Activated naive CD4-positive, alpha-beta T cell treated with anti-CD3 and anti-CD28 coated beads, Interleukin-2, amount 50 U/mL, for 24 hours (primary cell): ENCODE results near the gene FNIP2.
"Not testable (repeated sequence)": the region's sequence is repeated elsewhere in the genome, so short reads cannot be mapped to it uniquely, and the experiment has no call there.

ENCODE experiments used
- H3K27ac Mint-ChIP-seq: one replicate; pipeline ENCODE4 v1.8.0; 2021; ENCODE audit warnings: mild to moderate bottlenecking, mixed read lengths
- H3K27me3 Mint-ChIP-seq: one replicate; pipeline ENCODE4 v1.8.0; 2021; ENCODE audit warnings: mixed read lengths
- H3K36me3 Mint-ChIP-seq: one replicate; pipeline ENCODE4 v1.8.0; 2021; ENCODE audit warnings: mixed read lengths
- H3K4me1 Mint-ChIP-seq: one replicate; pipeline ENCODE4 v1.8.0; 2021; ENCODE audit warnings: mixed read lengths
- H3K4me3 Mint-ChIP-seq: one replicate; pipeline ENCODE4 v1.8.0; 2021; ENCODE audit warnings: mild to moderate bottlenecking, mixed read lengths
- H3K9me3 Mint-ChIP-seq: one replicate; pipeline ENCODE4 v1.8.0; 2021; ENCODE audit warnings: mixed read lengths

Gene FNIP2

DNA sequence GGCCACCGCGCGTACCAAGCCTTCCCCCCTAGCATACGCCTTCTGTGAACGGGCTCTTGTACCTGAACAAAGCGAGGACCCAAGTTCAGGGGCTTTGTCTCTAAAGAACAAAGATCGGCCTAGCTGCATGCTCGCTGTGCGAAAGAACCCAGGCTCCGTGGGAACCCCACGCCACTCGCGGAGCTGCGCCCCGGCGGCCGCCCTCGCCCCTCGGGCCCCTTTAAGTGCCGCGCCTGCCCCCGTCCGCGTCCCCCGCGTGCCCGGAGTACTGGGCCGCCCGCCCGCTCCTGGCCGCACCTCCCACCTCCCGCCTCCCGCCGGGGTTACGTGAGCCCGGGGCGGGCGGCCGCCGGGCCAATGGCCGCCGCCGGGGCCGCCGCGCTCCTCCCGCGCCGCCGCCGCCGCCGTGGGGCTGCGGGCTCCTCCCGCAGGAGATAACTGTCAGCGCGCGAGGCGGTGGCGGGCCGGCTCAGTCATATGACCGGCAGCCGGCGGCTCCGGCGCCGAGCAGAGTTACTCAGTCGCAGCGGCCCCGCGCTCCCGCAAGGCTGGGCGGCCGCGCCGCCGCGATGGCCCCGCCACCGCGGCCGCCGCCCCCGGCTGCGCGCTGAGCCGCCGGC lies at the start of gene FNIP2:
FNIP2 (plus strand) TSS at position 472 of the 620 bp plus-strand sequence. CDS start 187 bp downstream, outside the sequence.
- no peaks in the 10 kb centered on the region for H3K36me3 Mint-ChIP-seq
- H3K4me3 Mint-ChIP-seq = peak within 1 kb of the TSS; percentile 99
- no peaks in the 10 kb centered on the region for H3K27me3 Mint-ChIP-seq
- H3K27ac Mint-ChIP-seq = peak within 1 kb of the TSS; percentile 95
- H3K4me1 Mint-ChIP-seq = peaks cover 52% of the 10 kb centered on the region
- H3K9me3 Mint-ChIP-seq = no peaks in the 10 kb centered on the region

DNA sequence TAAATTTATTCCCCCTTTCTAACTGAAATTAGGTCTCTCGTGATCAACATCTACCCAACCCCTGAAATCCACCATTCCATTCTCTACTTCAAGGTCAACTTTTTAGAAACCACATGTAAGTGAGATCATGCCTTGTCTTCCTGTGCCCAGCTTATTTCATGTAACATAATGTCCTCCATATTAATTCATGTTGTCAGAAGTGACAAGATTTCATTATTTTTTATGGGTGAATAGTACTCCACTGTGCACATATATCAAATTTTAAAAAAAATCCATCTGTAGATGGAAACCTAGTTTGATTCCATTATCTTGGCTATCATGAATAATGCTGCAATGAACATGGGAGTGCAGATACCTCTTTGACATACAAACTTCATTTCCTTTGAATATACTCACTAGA lies 47.1 kb upstream of the FNIP2 start:
- H3K36me3 Mint-ChIP-seq = peaks cover 21% of the 10 kb centered on the region
- peak overlapping the region; percentile 77 for H3K27ac Mint-ChIP-seq
- no peaks in the 10 kb centered on the region for H3K9me3 Mint-ChIP-seq
- H3K27me3 Mint-ChIP-seq = no peaks in the 10 kb centered on the region
- peaks cover 49% of the 10 kb centered on the region for H3K4me1 Mint-ChIP-seq
- peak overlapping the region; percentile 98 for H3K4me3 Mint-ChIP-seq

DNA sequence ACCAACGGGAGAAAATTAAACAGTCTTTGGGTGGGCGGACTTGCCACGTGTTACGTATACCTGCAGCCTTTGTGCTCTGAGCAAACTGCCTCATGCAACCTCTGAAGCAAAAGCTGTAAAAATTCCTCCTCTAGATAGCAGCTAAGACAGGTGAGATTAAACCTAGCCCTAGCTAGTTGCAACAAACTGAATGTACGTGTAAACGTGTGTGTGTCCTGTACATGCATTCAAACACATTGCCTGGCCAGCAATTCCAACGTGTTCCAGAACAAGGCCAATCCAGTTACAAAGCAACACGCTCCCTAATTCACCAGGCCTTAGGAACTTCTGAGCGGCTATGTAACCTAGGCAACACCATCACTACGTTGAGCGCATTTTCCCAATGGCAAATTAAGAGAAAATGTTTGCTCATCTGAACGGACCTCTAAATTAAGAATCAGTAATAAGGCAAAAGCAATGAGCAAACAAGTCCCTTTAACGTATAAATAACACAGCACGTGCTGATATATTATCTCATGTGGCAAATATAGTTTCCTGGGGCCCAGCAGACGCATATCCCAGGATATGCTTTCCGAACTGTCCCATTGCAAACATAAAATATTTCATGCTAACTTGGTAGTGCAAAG lies 46.4 kb upstream of the FNIP2 start:
- Mint-ChIP-seq H3K4me3 (peak overlapping the region; percentile 98), H3K27ac (peak overlapping the region; percentile 98), H3K36me3 (peaks cover 21% of the 10 kb centered on the region), H3K9me3 (no peaks in the 10 kb centered on the region), H3K4me1 (peaks cover 49% of the 10 kb centered on the region), H3K27me3 (peaks cover 1% of the 10 kb centered on the region)

DNA sequence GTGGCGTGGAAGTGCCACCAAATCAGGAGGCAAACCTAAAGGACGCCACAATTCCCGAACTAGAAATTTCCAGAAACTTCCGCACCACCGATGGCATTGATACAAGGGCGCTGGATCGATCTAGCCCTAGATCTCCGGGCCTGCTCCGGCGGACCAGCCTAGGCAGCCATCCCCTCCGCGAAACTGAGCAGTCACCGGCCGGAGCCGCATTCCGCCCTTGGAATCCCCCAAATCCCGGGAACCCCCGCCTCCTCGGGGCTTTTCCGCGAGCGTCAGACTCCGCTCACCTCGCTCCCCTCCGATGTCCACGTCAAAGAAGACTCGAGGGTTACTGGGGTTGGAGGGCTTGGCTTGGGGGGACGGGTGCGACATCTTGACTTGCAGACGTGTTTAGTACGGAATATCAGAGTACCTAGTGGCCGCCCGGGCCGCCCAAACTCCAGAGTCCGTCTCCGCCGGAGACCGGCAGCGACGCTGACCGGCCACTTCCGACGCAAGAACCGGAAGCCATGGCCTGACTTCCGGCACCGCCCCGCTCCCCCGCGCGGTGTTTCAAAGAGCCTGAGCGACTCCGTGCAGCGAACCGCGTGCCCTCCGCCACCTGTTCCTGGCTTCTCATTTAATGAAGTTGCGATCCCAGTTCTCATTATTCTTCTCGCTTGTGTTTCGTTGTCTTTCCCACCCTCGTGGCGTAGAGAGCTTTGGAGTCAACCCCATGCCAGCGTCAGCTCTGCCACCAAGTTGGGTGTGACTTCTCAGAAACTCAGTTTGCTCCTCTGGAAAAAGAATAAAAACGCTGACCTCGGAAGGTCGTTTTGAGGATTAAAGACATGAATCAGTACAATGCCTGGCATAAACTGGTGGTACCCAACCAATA lies 45.7 kb upstream of the FNIP2 start, which contains the start of gene PPID:
PPID (minus strand) TSS at position 480 of the 877 bp plus-strand sequence; CDS start at position 372, 108 bp downstream.
- peak within 1 kb of the TSS; percentile 98 for H3K4me3 Mint-ChIP-seq
- H3K9me3 Mint-ChIP-seq = no peaks in the 10 kb centered on the region
- H3K27me3 Mint-ChIP-seq = peaks cover 1% of the 10 kb centered on the region
- H3K27ac Mint-ChIP-seq = peak within 1 kb of the TSS; percentile 98
- H3K36me3 Mint-ChIP-seq = peaks cover 13% of the 10 kb centered on the region
- H3K4me1 Mint-ChIP-seq = peaks cover 42% of the 10 kb centered on the region

DNA sequence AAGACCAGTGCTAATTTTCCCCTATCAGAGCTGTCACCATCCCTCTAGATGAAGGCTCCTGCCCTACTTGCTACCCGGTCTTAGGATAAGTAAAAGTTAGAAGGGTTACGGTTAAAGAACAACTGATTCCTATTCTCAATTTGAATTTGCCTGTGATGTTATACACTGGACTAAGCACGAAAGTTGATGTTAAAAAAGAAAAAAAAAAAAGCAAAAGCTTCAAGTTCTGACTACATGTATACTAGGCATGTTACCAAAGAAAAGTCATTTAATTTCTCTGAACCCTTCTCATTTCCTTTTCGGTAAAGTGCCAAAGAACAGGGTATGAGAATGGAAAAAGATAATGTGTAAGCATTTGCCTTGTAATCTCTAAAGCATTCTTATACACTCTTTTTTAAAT lies 44.2 kb upstream of the FNIP2 start:
- H3K27ac Mint-ChIP-seq = peak overlapping the region; percentile 42
- peaks cover 10% of the 10 kb centered on the region for H3K27me3 Mint-ChIP-seq
- H3K4me3 Mint-ChIP-seq = peak overlapping the region; percentile 63
- H3K4me1 Mint-ChIP-seq = peaks cover 32% of the 10 kb centered on the region
- H3K9me3 Mint-ChIP-seq = no peaks in the 10 kb centered on the region
- peaks cover 8% of the 10 kb centered on the region for H3K36me3 Mint-ChIP-seq

DNA sequence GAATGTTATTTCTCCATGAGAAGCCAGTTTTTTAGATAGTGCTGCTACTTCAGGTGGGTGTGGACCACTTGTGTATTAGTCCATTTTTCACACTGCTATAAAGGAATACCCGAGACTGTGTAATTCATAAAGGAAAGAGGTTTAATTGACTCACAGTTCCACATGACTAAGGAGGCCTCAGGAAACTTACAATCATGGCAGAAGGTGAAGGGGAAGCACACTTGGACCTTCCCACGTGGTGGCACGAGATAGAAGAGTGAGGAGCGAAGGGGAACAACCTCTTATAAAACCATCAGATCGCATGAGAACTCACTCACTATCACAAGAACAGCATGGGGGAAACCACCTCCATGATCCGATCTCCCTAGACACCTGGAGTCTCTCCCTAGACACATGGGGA lies 42.2 kb upstream of the FNIP2 start:
- peaks cover 29% of the 10 kb centered on the region for H3K4me1 Mint-ChIP-seq
- peaks cover under 1% of the 10 kb centered on the region for H3K36me3 Mint-ChIP-seq
- H3K4me3 Mint-ChIP-seq = no peak overlapping the region
- peaks cover 13% of the 10 kb centered on the region for H3K27me3 Mint-ChIP-seq
- no peak overlapping the region for H3K27ac Mint-ChIP-seq
- H3K9me3 Mint-ChIP-seq = no peaks in the 10 kb centered on the region

DNA sequence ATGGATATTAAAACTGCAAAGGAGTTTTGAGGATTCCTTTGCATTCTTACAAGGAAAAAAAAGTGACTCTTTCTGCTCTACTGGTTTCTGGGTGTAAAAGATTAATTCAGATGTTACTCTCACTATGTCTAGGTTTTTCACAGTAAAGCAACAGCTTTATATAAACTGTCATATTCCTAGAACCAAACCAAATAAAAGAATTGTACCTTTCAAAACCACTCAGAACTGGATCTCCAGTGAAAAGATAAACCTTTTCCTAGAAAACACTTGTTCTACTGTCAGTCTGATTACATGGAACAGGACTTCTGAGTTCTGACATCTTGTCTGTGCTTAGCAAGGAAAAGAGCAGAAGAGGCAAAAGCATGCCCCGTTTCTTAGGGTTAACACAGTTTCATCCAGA lies 40.6 kb upstream of the FNIP2 start:
- Mint-ChIP-seq H3K36me3 (no peaks in the 10 kb centered on the region), H3K27me3 (peaks cover 16% of the 10 kb centered on the region), H3K4me3 (no peak overlapping the region), H3K27ac (no peak overlapping the region), H3K9me3 (no peaks in the 10 kb centered on the region), H3K4me1 (peaks cover 16% of the 10 kb centered on the region)

DNA sequence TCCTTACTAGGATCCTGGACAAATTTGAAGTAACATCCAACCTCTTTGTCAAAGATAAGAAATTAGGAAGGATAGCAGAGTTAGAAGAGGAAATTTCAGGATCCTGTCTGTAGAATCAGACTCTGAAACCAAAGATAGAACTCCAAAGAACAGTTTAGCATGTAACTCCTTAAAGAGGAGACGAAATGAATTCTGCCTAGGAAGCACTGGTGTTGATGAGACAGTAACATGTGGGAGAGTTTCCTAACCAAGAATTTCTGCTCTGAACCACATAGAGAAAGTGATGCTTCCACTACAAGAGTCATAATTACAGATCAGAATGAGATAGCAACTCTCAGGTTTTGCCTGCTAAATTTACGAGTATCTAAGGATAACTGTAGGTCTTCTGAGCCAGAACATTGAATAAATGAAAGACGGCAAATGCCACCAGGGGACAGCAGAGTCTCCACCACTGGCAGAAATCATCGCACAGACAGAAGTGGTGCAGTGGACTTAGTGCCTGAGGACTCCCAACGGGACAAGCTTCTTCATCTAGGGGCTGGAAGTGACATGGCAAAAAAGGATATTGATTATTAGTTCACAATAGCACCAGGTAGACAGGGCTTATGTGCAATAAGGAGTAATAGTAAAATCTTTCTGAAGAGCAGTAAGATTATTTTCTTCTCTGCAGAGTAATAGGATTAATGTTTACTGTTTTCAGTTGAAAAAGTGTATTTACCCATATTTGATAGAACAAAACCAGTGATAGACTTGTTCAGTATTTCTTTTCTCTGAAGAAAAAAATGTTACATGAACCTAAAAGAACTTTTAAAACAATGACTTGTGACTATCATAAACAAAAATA lies 38.9 kb upstream of the FNIP2 start:
- Mint-ChIP-seq H3K36me3 (no peaks in the 10 kb centered on the region), H3K4me3 (no peak overlapping the region), H3K4me1 (peaks cover 5% of the 10 kb centered on the region), H3K27me3 (peaks cover 16% of the 10 kb centered on the region), H3K9me3 (no peaks in the 10 kb centered on the region), H3K27ac (no peak overlapping the region)

DNA sequence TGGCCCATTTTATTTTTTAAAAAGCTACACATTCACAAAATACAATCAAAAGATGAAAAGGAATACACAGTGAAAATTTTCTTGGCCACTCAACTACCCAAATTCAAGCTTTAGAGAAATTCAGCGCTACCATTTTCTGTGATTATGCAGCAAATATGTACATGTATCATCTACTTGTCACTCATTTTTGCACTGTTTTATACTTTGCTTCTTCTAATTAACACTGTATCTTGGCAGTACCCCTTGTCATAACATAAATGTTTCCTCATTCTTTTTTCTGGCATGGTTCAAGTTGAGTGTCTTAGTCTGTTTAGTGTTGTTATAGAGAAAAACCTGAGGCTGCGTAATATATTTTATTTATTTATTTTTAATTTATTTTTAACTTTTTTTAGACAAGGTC lies 30.0 kb upstream of the FNIP2 start:
- no peak overlapping the region for H3K4me3 Mint-ChIP-seq
- H3K4me1 Mint-ChIP-seq = no peaks in the 10 kb centered on the region
- H3K27ac Mint-ChIP-seq = no peak overlapping the region
- no peaks in the 10 kb centered on the region for H3K9me3 Mint-ChIP-seq
- no peaks in the 10 kb centered on the region for H3K36me3 Mint-ChIP-seq
- peaks cover 4% of the 10 kb centered on the region for H3K27me3 Mint-ChIP-seq

DNA sequence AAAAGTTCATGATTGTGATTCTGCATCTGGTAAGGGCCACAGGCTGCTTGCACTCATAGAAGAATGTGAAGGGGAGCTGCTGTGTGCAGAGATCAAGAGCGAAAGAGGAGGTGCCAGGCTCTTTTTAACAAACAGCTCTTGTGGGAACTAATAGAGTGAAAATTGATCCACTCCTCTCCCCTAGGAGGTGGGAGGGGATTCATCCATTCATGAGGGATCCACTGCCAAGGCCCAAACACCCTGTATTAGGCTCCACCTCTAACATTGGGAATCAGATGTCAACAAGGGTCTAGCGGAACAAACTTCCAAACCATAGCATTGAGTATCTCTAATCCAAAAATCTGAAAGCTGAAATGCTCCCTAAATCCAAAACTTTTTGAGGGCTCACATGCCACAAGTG lies 29.2 kb upstream of the FNIP2 start:
- H3K4me3 Mint-ChIP-seq = no peak overlapping the region
- peaks cover 4% of the 10 kb centered on the region for H3K27me3 Mint-ChIP-seq
- no peaks in the 10 kb centered on the region for H3K4me1 Mint-ChIP-seq
- H3K36me3 Mint-ChIP-seq = no peaks in the 10 kb centered on the region
- H3K27ac Mint-ChIP-seq = no peak overlapping the region
- H3K9me3 Mint-ChIP-seq = no peaks in the 10 kb centered on the region

DNA sequence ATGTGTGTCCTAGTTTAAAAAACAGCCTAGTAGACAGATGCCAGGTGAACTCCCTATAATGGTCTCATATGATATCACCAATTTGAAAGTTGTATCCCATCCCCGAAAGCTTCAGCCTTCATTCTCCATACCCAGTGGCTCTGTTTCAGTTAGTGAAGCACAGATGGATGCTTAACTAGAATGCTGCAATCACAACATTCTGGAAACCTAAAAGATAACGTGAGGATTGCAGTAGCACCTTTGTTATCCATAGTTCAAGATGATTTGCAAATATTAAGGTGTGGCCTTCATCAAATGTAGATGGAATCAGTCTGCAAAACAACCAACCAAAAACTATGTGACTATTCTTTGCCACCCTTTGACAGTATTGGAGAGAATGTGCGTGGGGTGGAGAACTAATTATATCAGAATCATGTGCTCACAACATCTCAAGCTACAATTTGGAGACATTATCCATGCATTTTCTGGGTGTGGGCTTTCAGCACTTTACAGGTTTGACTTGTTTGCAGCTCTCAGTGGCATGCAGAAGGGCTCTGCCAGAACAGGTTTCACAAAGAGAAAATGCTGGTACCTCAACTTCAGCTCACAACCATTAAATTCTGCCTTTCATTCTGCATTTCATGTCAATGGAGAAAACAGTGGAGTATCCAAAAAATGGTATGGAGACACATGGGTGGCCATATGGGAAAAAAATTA lies 27.4 kb upstream of the FNIP2 start:
- no peak overlapping the region for H3K27ac Mint-ChIP-seq
- peaks cover 3% of the 10 kb centered on the region for H3K27me3 Mint-ChIP-seq
- H3K4me1 Mint-ChIP-seq = no peaks in the 10 kb centered on the region
- no peaks in the 10 kb centered on the region for H3K36me3 Mint-ChIP-seq
- no peaks in the 10 kb centered on the region for H3K9me3 Mint-ChIP-seq
- H3K4me3 Mint-ChIP-seq = no peak overlapping the region

DNA sequence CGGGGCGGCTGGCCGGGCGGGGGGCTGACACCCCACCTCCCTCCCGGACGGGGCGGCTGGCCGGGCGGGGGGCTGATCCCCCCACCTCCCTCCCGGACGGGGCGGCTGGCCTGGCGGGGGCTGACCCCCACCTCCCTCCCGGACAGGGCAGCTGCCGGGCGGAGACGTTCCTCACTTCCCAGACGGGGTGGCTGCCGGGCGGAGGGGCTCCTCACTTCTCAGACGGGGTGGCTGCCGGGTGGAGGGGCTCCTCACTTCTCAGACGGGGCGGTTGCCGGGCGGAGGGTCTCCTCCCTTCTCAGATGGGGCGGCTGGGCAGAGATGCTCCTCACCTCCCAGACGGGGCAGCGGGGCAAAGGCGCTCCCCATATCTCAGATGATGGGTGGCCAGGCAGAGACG lies 22.3 kb upstream of the FNIP2 start:
- not testable (repeated sequence) for H3K4me1 Mint-ChIP-seq

DNA sequence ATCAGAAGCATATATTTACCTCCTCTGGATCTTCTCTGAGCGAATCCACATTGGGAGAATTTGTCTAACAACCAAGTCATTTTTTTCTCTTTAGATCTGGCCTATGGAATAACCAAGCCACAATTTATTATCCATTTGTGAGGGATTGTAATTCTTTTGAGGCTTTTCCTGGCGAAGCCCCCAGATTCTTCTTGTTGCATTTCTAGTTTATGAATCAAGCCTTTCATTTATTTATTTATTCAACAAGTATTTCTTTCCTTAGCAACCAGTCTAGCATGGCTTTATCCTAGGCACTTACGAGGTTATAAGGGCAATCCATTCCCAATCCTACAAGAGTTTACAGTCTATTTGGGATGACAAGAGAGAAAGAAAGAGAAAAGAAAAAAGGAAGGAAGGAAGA lies 18.4 kb upstream of the FNIP2 start:
- Mint-ChIP-seq H3K36me3 (no peaks in the 10 kb centered on the region), H3K4me3 (no peak overlapping the region), H3K4me1 (no peaks in the 10 kb centered on the region), H3K9me3 (no peaks in the 10 kb centered on the region), H3K27me3 (no peaks in the 10 kb centered on the region), H3K27ac (no peak overlapping the region)

More for the DNA sequence above, 22.3 kb upstream of the FNIP2 start:
- H3K4me3 Mint-ChIP-seq, H3K36me3 Mint-ChIP-seq, H3K9me3 Mint-ChIP-seq, H3K27ac Mint-ChIP-seq, H3K27me3 Mint-ChIP-seq: not testable (repeated sequence)

DNA sequence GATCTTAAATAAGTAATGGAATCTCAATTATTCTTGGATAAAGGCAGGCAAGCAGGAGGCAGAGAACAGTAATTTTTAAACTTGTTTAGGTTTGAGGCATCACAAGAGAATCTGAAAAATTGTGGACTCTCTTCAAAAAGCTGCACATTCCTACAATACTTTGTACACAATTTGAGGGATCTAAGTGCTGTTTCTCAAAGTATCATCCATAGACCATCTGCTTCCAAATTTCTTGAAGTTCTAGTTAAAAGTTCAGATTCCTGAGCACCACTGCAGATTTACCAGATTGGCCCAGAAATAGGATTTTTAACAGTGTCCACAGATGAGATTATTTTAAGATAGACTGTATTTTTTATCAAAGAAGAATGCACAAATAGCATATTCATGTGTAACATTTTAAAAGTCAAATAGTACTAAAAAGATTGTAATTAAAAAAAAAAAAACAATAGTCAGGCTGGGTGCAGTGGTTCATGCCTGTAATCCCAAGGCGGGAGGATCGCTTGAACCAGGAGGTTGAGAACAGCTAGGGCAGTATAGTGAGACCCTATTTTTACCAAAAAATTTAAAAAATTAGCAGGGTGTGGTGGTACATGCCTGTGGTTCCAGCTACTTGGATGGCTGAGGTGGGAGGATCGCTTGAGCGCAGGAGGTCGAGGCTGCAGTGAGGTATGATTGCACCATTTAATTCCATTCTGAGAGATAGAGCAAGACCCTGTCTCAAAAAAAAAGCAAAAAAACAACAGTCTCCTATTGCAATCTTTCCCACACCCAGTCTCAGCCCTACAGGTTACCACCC lies 14.2 kb upstream of the FNIP2 start:
- Mint-ChIP-seq H3K36me3 (peaks cover 6% of the 10 kb centered on the region), H3K27ac (no peak overlapping the region), H3K27me3 (peaks cover 3% of the 10 kb centered on the region), H3K9me3 (peaks cover 5% of the 10 kb centered on the region), H3K4me3 (no peak overlapping the region), H3K4me1 (no peaks in the 10 kb centered on the region)
